K562 (cell line): Measurements from ENCODE around the gene SYT17. TPM values are rescaled to one million over a fixed set of nuclear protein-coding genes. Genes with fewer than 3 reads are reported as not detected.

ENCODE experiments used
- KDM2B ChIP-seq: fragments of 250-450 bp; sonication (Bioruptor Pico); IDR thresholded peaks from 2 replicates; pipeline ENCODE4 v1.8.0; 2021; ENCODE audit warnings: mild to moderate bottlenecking, moderate library complexity
- PURB ChIP-seq: sonication (generic); formaldehyde crosslinking; IDR thresholded peaks from 2 replicates; pipeline ENCODE4 v1.9.0; 2021; ENCODE audit warnings: low read depth, mild to moderate bottlenecking, missing genetic modification reagents
- TCF7 ChIP-seq: sonication (generic); IDR thresholded peaks from 2 replicates; pipeline ENCODE4 v1.6.1; 2016; ENCODE audit warnings: antibody characterized with exemption, borderline replicate concordance
- U2AF2 ChIP-seq: fragments of 200-400 bp; formaldehyde crosslinking; optimal IDR thresholded peaks from 2 replicates; pipeline ENCODE3; 2017; ENCODE audit warnings: low read depth, mild to moderate bottlenecking, low read length
- YY1 ChIP-seq, 3 experiments: IDR thresholded peaks; 2 replicates each; pipeline ENCODE4 v1.6.1; 2011; ENCODE audit warnings: low read length in 2 of 3, mild to moderate bottlenecking in 2 of 3, moderate library complexity in 2 of 3, borderline replicate concordance in 1 of 3, control low read depth in 1 of 3, low read depth in 1 of 3; ENCODE audit not compliant: insufficient read depth in 3 of 3, insufficient replicate concordance in 2 of 3, control insufficient read depth in 1 of 3, insufficient read length in 1 of 3; ENCODE audit errors: extremely low read depth in 1 of 3
- ZBTB1 ChIP-seq: sonication (generic); formaldehyde crosslinking; IDR thresholded peaks from 2 replicates; pipeline ENCODE4 v1.8.1; 2023; ENCODE audit warnings: missing genetic modification reagents, low read depth, mild to moderate bottlenecking, borderline replicate concordance
- ZFX ChIP-seq: sonication (generic); formaldehyde crosslinking; IDR thresholded peaks from 2 replicates; pipeline ENCODE4 v1.8.0; 2022; ENCODE audit warnings: mild to moderate bottlenecking, missing genetic modification reagents, moderate library complexity
- ZNF140 ChIP-seq: fragments of 250-450 bp; sonication (Bioruptor Pico); IDR thresholded peaks from 2 replicates; pipeline ENCODE4 v1.8.0; 2021; ENCODE audit warnings: moderate library complexity, mild to moderate bottlenecking, inconsistent platforms
- polyA plus RNA-seq, 8 experiments: library from polyadenylated mRNA; depleted of rRNA in 4 of 8; stranded (reverse) in 5 of 8; unstranded in 3 of 8; fragments of >200 nt; fragmentation: Nextera tagmentation in 2 of 8; fragmentation: Illumina TruSeq in 1 of 8; extraction: Ambion mirVana in 2 of 8; extraction: Trizol in 1 of 8; gene quantifications; 2 replicates each; pipeline versions ENCODE4 v1.2.1 to v1.2.3, GENCODE V29; 2011 to 2014; ENCODE audit warnings: inconsistent platforms in 1 of 8, missing spikeins in 1 of 8
- total RNA-seq, 7 experiments: library from RNA; depleted of rRNA in 6 of 7; stranded (reverse); fragments of >200 nt in 6 of 7; fragmentation: Illumina TruSeq in 2 of 7; extraction: Trizol in 2 of 7; gene quantifications; 2 replicates each; pipeline versions ENCODE4 v1.2.1 to v1.2.3, GENCODE V29; 2011 to 2021; ENCODE audit warnings: low replicate concordance in 1 of 7
- TF ChIP-seq, protein P1 (sequence below): sonication (generic); formaldehyde crosslinking; IDR thresholded peaks from 2 replicates; pipeline ENCODE4 v1.8.0; 2022; ENCODE audit warnings: mild to moderate bottlenecking, missing genetic modification reagents
- TF ChIP-seq, protein P2 (sequence below), 2 experiments: fragments of 200-800 bp in 1 of 2; sonication (Bioruptor generic) in 1 of 2; sonication (generic) in 1 of 2; formaldehyde crosslinking in 1 of 2; IDR thresholded peaks in 1 of 2; conservative IDR thresholded peaks in 1 of 2; 2 replicates each; pipeline versions ENCODE4 v1.5.0 to v1.6.1; 2016 to 2020; ENCODE audit warnings: missing compliant biosample characterization in 1 of 2, missing genetic modification characterization in 1 of 2, missing genetic modification reagents in 1 of 2
- TF ChIP-seq, protein P3 (sequence below), 2 experiments: fragments of 250-450 bp in 1 of 2; fragments of 450-650 bp in 1 of 2; sonication (Bioruptor Pico) in 1 of 2; IDR thresholded peaks; 2 replicates each; pipeline versions ENCODE4 v1.6.1 to v1.8.0; 2016 to 2021; ENCODE audit warnings: mild to moderate bottlenecking in 2 of 2, moderate library complexity in 2 of 2, missing compliant biosample characterization in 1 of 2, missing genetic modification characterization in 1 of 2
- TF ChIP-seq, protein P4 (sequence below), 2 experiments: fragments of 450-650 bp in 1 of 2; IDR thresholded peaks; 2 replicates each; pipeline ENCODE4 v1.6.1; 2011 to 2017; ENCODE audit warnings: low read depth in 2 of 2, antibody characterized with exemption in 1 of 2, borderline replicate concordance in 1 of 2, low read length in 1 of 2, mild to moderate bottlenecking in 1 of 2, mixed read lengths in 1 of 2; ENCODE audit not compliant: control insufficient read depth in 1 of 2
- TF ChIP-seq, protein P5 (sequence below): IDR thresholded peaks from 2 replicates; pipeline ENCODE4 v1.6.1; 2016; ENCODE audit warnings: missing genetic modification characterization, missing compliant biosample characterization

Gene SYT17
- total and polyA plus RNA-seq, 9 of the 15 experiments (the other 6 are each of a cell fraction or from before 2014, with no cell fraction given): not detected

DNA sequence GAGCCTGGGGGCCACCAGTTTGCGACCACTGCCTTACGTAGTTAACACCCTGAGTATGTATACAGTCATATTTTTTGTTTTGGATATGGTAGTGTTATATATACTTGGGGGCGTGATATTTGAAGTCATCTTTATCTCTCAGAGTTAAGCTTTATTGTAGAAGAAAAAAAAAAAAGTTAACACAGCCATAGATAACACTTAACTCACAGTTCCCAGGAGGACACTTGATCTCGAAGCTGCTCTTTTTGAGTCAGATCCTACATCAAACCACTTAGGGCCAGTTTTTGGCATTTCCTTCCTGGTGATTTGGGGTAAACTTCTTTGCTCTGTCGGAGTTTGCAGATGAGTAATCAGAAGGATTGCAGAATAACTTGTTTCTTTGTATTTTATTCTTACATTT is 48.5 kb upstream of the SYT17 start (continued):
- TF ChIP-seq, protein P1, sequence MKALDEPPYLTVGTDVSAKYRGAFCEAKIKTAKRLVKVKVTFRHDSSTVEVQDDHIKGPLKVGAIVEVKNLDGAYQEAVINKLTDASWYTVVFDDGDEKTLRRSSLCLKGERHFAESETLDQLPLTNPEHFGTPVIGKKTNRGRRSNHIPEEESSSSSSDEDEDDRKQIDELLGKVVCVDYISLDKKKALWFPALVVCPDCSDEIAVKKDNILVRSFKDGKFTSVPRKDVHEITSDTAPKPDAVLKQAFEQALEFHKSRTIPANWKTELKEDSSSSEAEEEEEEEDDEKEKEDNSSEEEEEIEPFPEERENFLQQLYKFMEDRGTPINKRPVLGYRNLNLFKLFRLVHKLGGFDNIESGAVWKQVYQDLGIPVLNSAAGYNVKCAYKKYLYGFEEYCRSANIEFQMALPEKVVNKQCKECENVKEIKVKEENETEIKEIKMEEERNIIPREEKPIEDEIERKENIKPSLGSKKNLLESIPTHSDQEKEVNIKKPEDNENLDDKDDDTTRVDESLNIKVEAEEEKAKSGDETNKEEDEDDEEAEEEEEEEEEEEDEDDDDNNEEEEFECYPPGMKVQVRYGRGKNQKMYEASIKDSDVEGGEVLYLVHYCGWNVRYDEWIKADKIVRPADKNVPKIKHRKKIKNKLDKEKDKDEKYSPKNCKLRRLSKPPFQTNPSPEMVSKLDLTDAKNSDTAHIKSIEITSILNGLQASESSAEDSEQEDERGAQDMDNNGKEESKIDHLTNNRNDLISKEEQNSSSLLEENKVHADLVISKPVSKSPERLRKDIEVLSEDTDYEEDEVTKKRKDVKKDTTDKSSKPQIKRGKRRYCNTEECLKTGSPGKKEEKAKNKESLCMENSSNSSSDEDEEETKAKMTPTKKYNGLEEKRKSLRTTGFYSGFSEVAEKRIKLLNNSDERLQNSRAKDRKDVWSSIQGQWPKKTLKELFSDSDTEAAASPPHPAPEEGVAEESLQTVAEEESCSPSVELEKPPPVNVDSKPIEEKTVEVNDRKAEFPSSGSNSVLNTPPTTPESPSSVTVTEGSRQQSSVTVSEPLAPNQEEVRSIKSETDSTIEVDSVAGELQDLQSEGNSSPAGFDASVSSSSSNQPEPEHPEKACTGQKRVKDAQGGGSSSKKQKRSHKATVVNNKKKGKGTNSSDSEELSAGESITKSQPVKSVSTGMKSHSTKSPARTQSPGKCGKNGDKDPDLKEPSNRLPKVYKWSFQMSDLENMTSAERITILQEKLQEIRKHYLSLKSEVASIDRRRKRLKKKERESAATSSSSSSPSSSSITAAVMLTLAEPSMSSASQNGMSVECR: no peak
- no peak for TF ChIP-seq TCF7
- TF ChIP-seq, protein P2, sequence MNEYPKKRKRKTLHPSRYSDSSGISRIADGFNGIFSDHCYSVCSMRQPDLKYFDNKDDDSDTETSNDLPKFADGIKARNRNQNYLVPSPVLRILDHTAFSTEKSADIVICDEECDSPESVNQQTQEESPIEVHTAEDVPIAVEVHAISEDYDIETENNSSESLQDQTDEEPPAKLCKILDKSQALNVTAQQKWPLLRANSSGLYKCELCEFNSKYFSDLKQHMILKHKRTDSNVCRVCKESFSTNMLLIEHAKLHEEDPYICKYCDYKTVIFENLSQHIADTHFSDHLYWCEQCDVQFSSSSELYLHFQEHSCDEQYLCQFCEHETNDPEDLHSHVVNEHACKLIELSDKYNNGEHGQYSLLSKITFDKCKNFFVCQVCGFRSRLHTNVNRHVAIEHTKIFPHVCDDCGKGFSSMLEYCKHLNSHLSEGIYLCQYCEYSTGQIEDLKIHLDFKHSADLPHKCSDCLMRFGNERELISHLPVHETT (CRISPR knock-in tag; conservative IDR thresholded peaks at IDR 0.05 in 1 of 2, IDR thresholded peaks at IDR 0.05 in 1 of 2): no peak; a peak in 1 of 4 replicates
- TF ChIP-seq, protein P3, sequence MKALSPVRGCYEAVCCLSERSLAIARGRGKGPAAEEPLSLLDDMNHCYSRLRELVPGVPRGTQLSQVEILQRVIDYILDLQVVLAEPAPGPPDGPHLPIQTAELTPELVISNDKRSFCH (CRISPR knock-in tag; IDR thresholded peaks at IDR 0.05): no peak
- TF ChIP-seq, protein P3 (tag; IDR thresholded peaks at IDR 0.05): no peak
- TF ChIP-seq, protein P4, sequence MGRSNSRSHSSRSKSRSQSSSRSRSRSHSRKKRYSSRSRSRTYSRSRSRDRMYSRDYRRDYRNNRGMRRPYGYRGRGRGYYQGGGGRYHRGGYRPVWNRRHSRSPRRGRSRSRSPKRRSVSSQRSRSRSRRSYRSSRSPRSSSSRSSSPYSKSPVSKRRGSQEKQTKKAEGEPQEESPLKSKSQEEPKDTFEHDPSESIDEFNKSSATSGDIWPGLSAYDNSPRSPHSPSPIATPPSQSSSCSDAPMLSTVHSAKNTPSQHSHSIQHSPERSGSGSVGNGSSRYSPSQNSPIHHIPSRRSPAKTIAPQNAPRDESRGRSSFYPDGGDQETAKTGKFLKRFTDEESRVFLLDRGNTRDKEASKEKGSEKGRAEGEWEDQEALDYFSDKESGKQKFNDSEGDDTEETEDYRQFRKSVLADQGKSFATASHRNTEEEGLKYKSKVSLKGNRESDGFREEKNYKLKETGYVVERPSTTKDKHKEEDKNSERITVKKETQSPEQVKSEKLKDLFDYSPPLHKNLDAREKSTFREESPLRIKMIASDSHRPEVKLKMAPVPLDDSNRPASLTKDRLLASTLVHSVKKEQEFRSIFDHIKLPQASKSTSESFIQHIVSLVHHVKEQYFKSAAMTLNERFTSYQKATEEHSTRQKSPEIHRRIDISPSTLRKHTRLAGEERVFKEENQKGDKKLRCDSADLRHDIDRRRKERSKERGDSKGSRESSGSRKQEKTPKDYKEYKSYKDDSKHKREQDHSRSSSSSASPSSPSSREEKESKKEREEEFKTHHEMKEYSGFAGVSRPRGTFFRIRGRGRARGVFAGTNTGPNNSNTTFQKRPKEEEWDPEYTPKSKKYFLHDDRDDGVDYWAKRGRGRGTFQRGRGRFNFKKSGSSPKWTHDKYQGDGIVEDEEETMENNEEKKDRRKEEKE (IDR thresholded peaks at IDR 0.05; ENCODE audit: borderline replicate concordance in 1 of 2, control insufficient read depth in 1 of 2, low read depth in 2 of 2, low read length in 1 of 2): no peak
- TF ChIP-seq U2AF2: no peak
- TF ChIP-seq PURB (CRISPR knock-in tag): no peak
- TF ChIP-seq ZNF140 (CRISPR knock-in tag): no peak
- TF ChIP-seq ZFX (CRISPR knock-in tag): 0 out of 2 replicates have a peak, but pooled peaks have one; percentile 42
- TF ChIP-seq, protein P5, sequence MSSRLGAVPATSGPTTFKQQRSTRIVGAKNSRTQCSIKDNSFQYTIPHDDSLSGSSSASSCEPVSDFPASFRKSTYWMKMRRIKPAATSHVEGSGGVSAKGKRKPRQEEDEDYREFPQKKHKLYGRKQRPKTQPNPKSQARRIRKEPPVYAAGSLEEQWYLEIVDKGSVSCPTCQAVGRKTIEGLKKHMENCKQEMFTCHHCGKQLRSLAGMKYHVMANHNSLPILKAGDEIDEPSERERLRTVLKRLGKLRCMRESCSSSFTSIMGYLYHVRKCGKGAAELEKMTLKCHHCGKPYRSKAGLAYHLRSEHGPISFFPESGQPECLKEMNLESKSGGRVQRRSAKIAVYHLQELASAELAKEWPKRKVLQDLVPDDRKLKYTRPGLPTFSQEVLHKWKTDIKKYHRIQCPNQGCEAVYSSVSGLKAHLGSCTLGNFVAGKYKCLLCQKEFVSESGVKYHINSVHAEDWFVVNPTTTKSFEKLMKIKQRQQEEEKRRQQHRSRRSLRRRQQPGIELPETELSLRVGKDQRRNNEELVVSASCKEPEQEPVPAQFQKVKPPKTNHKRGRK: 0 out of 2 replicates have a peak, but pooled peaks have one; percentile 0
- no peak for TF ChIP-seq KDM2B
- TF ChIP-seq ZBTB1 (CRISPR knock-in tag): no peak
- no peak for TF ChIP-seq YY1 (IDR thresholded peaks at IDR 0.05; ENCODE audit: borderline replicate concordance in 1 of 3, control insufficient read depth in 1 of 3, extremely low read depth in 1 of 3, insufficient read depth in 3 of 3, insufficient read length in 1 of 3, insufficient replicate concordance in 2 of 3, low read depth in 1 of 3, low read length in 2 of 3)
